Hepatocyte (in vitro differentiated cells): ENCODE measurements around the gene AGBL1. TPM values are rescaled to one million over a fixed set of nuclear protein-coding genes. Genes with fewer than 3 reads are reported as not detected.
A peak's percentile ranks its signal among the peaks of the same experiment; 100 is the strongest.

Experiments used
- DNase-seq: peaks from one replicate; pipeline ENCODE4 v3.0.0-alpha.2; 2016; ENCODE audit warnings: low spot score
- H2AFZ ChIP-seq: fragments of 200-600 bp; sonication (generic); 2 replicates; pipeline ENCODE4 v1.6.0; 2016; ENCODE audit warnings: antibody characterized with exemption, mild to moderate bottlenecking
- H3K27ac ChIP-seq: fragments of 200-600 bp; sonication (generic); 2 replicates; pipeline ENCODE4 v1.5.1; 2016; ENCODE audit warnings: mild to moderate bottlenecking
- H3K27me3 ChIP-seq: fragments of 200-600 bp; sonication (generic); 2 replicates; pipeline ENCODE4 v1.6.1; 2016
- H3K36me3 ChIP-seq: fragments of 200-600 bp; sonication (generic); replicated peaks from 2 replicates; pipeline ENCODE4 v1.5.1; 2016; ENCODE audit warnings: low read depth; ENCODE audit not compliant: insufficient read depth
- H3K4me1 ChIP-seq: fragments of 200-600 bp; sonication (generic); 2 replicates; pipeline ENCODE4 v1.5.1; 2016; ENCODE audit warnings: mild to moderate bottlenecking, moderate library complexity; ENCODE audit not compliant: insufficient read depth
- H3K4me2 ChIP-seq: fragments of 200-600 bp; sonication (generic); 2 replicates; pipeline ENCODE4 v1.6.0; 2016
- H3K4me3 ChIP-seq: fragments of 200-600 bp; sonication (generic); 2 replicates; pipeline ENCODE4 v1.5.1; 2016; ENCODE audit warnings: mild to moderate bottlenecking
- H3K79me2 ChIP-seq: fragments of 200-600 bp; sonication (generic); 2 replicates; pipeline ENCODE4 v1.6.0; 2017; ENCODE audit warnings: mild to moderate bottlenecking
- H3K9me2 ChIP-seq: fragments of 200-600 bp; sonication (generic); replicated peaks from 2 replicates; pipeline ENCODE4 v1.6.0; 2017; ENCODE audit warnings: mild to moderate bottlenecking; ENCODE audit not compliant: insufficient read depth
- H3K9me3 ChIP-seq: fragments of 200-600 bp; sonication (generic); 2 replicates; pipeline ENCODE4 v1.5.1; 2016; ENCODE audit warnings: low read depth, mild to moderate bottlenecking
- H4K20me1 ChIP-seq: fragments of 200-600 bp; sonication (generic); 2 replicates; pipeline ENCODE4 v1.6.0; 2016; ENCODE audit warnings: mild to moderate bottlenecking; ENCODE audit not compliant: insufficient read depth, poor library complexity, severe bottlenecking
- CTCF ChIP-seq: fragments of 200-600 bp; sonication (generic); IDR thresholded peaks from 2 replicates; pipeline ENCODE4 v1.5.1; 2016; ENCODE audit warnings: antibody characterized with exemption, mild to moderate bottlenecking; ENCODE audit not compliant: poor library complexity
- EZH2 ChIP-seq: fragments of 200-600 bp; sonication (generic); IDR thresholded peaks from 2 replicates; pipeline ENCODE4 v1.6.1; 2016; ENCODE audit warnings: antibody characterized with exemption, mild to moderate bottlenecking, borderline replicate concordance
- EZH2phosphoT487 ChIP-seq: fragments of 200-600 bp; sonication (generic); IDR thresholded peaks from one replicate; pipeline ENCODE4 v1.6.1; 2018; ENCODE audit warnings: antibody characterized with exemption, mild to moderate bottlenecking, low read depth, moderate library complexity; ENCODE audit not compliant: unreplicated experiment, severe bottlenecking
- WGBS: methylation state at CpG from one replicate; pipeline ENCODE4 v1.1.6; 2016; ENCODE audit warnings: low lambda C conversion rate; ENCODE audit errors: missing lambda C conversion rate; 5-methylcytosine and 5-hydroxymethylcytosine counted together
- polyA plus RNA-seq: library from polyadenylated mRNA; unstranded; fragments of >200 nt; fragmentation: Nextera tagmentation; extraction: Ambion mirVana; gene quantifications from 2 replicates; pipeline ENCODE4 v1.2.1, GENCODE V29; 2016
- total RNA-seq: library from RNA; depleted of rRNA; stranded (reverse); fragments of >200 nt; gene quantifications from 2 replicates; pipeline ENCODE4 v1.2.3, GENCODE V29; 2014

Gene AGBL1
- total and polyA plus RNA-seq, 2 experiments from 2014 or later, result not detected

- Histone ChIP-seq H3K9me3 (no peaks in the 10 kb centered on the region), H3K27me3 (no peaks in the 10 kb centered on the region), H3K27ac (no peak overlapping the region), H3K9me2 (no peaks in the 10 kb centered on the region), H3K4me1 (no peaks in the 10 kb centered on the region), H3K79me2 (no peaks in the 10 kb centered on the region), H3K4me2 (no peak overlapping the region), H4K20me1 (no peaks in the 10 kb centered on the region), H3K4me3 (no peak overlapping the region), H2AFZ (no peak overlapping the region), H3K36me3 (no peaks in the 10 kb centered on the region)
- no peak for TF ChIP-seq EZH2phosphoT487
- peak; percentile 10 for TF ChIP-seq CTCF
- WGBS, result 19% methylated on average over 2 of the region's 2 CpGs
- no peak for DNase-seq
Observed at GRCh38 chr15:86178845-86179244, 99.2 kb downstream of the AGBL1 start.

- Histone ChIP-seq H3K9me3 (no peaks in the 10 kb centered on the region), H3K36me3 (no peaks in the 10 kb centered on the region), H3K79me2 (no peaks in the 10 kb centered on the region), H3K4me1 (no peaks in the 10 kb centered on the region), H3K4me2 (no peak overlapping the region), H4K20me1 (no peaks in the 10 kb centered on the region), H2AFZ (no peak overlapping the region), H3K9me2 (no peaks in the 10 kb centered on the region), H3K27me3 (no peaks in the 10 kb centered on the region), H3K4me3 (no peak overlapping the region), H3K27ac (no peak overlapping the region)
- TF ChIP-seq CTCF (no peak), EZH2 (no peak), EZH2phosphoT487 (no peak)
- DNase-seq, result no peak
- WGBS, result 51% methylated on average over 6 of the region's 6 CpGs
Observed at GRCh38 chr15:86183596-86184491, 104.2 kb downstream of the AGBL1 start.

- H4K20me1 ChIP-seq, result no peaks in the 10 kb centered on the region
- H3K9me3 ChIP-seq, result no peaks in the 10 kb centered on the region
- TF ChIP-seq EZH2, result no peak
- TF ChIP-seq EZH2phosphoT487, result no peak
- TF ChIP-seq CTCF, result no peak
- no peaks in the 10 kb centered on the region for H3K79me2 ChIP-seq
- DNase-seq, result no peak
- 64% methylated on average over 11 of the region's 11 CpGs for WGBS
- H3K4me1 ChIP-seq, result no peaks in the 10 kb centered on the region
- no peaks in the 10 kb centered on the region for H3K9me2 ChIP-seq
- no peak overlapping the region for H2AFZ ChIP-seq
- no peaks in the 10 kb centered on the region for H3K36me3 ChIP-seq
- no peaks in the 10 kb centered on the region for H3K27me3 ChIP-seq
- peak overlapping the region; percentile 63 for H3K4me2 ChIP-seq
- no peak overlapping the region for H3K4me3 ChIP-seq
- no peak overlapping the region for H3K27ac ChIP-seq
Observed at GRCh38 chr15:86193716-86194380, 114.2 kb downstream of the AGBL1 start.
